ENCODE results near the gene CISH. TPM values are rescaled to one million over a fixed set of nuclear protein-coding genes. Genes with fewer than 3 reads are reported as not detected.

CISH gene
- polyA plus RNA-seq, 1 donor = 12.0 TPM

- no peak for DNase-seq (ENCODE audit: low read depth)
These were observed 25.4 kb upstream of the CISH start for GRCh38 chr3:50637011-50637410.

DNA sequence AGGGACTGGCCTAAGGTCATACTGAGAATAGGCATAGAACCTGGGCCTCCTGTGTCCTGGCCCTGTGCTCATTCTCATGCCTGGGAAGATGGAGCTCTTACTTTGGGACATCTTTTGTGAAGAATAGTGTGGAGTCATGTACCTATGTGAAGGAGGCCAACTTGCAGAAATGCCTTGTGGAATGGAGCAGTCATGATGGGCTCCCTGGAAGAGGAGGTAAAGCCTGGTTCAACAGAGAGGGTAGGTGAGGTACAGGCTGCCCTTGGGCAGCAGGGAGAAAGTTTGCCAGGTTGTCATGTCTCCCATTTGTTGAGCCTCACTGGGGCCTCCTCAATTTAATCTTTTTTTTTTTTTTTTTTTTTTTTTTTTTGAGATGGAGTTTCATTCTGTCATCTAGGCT, 23.5 kb upstream of the CISH start:
- DNase-seq (ENCODE audit: low read depth) = no peak

- DNase-seq (ENCODE audit: low read depth) = no peak
These were observed 21.7 kb upstream of the CISH start for GRCh38 chr3:50633230-50633790.

DNA sequence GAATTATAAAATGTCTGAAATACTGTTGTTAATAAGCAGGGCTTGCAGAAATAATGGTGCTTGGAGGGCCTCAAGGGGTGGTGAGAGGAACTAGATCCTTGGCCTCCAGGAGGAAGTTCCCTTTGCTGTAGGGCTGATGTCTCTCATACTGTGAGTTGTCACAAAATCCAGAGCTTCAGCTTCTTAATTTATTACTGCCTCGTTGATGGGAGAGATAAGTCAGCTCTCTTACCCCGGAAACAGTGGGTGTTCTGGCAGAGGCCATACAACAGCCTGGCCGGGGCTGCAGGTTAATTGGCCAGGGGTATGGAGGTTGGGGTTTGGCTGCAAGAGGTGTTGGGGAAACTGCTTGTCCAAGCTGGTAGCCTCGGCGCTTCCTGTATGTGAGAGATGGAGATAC, 20.9 kb upstream of the CISH start:
- no peak for DNase-seq (ENCODE audit: low read depth)

DNA sequence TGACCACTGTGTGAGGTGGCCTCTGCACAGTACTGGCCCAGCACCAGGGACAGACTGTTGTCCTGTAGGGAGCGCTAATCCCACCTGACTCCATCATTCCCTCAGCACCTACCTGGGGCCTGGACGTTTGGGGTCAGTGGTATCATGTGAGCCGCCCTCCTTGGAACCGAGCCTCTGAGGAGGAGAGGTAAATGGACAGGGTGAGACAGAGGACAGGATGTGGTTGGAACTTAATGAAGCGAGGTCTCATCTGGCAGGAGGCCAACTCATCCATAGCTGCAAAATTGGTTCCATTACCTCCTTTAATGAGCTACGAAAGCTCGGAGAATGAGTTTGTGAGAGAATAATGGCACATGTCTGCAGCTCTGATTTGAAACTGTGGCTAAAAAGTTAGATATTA, 19.3 kb upstream of the CISH start:
- DNase-seq (ENCODE audit: low read depth) = no peak

GRCh38 chr3:50630394-50630793, 18.8 kb upstream of the CISH start:
- no peak for DNase-seq (ENCODE audit: low read depth)

DNA sequence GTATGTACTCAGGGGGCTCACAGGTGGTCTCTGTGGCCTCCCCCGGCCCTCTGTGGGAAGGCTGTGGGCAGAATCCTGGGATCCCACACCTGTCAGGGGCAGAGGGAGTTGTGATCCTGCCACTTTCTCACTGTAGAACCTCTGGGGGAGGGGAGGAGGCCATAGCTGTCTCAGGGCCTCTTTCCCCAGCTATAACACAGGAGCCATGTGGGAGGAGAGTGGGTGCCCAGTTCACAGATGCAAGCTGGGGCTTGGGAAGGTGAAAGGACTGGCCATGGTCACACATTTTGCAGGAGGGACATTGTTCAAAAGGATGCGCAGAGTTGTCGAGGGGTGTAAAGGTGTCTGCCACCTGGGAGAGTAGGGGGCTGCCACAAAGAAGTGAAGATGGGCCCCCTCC, 17.0 kb upstream of the CISH start:
- no peak for DNase-seq (ENCODE audit: low read depth)

- DNase-seq (ENCODE audit: low read depth) = no peak
These were observed 16.0 kb upstream of the CISH start for GRCh38 chr3:50627407-50628051.

GRCh38 chr3:50626401-50626800, 14.8 kb upstream of the CISH start:
- no peak for DNase-seq (ENCODE audit: low read depth)

DNA sequence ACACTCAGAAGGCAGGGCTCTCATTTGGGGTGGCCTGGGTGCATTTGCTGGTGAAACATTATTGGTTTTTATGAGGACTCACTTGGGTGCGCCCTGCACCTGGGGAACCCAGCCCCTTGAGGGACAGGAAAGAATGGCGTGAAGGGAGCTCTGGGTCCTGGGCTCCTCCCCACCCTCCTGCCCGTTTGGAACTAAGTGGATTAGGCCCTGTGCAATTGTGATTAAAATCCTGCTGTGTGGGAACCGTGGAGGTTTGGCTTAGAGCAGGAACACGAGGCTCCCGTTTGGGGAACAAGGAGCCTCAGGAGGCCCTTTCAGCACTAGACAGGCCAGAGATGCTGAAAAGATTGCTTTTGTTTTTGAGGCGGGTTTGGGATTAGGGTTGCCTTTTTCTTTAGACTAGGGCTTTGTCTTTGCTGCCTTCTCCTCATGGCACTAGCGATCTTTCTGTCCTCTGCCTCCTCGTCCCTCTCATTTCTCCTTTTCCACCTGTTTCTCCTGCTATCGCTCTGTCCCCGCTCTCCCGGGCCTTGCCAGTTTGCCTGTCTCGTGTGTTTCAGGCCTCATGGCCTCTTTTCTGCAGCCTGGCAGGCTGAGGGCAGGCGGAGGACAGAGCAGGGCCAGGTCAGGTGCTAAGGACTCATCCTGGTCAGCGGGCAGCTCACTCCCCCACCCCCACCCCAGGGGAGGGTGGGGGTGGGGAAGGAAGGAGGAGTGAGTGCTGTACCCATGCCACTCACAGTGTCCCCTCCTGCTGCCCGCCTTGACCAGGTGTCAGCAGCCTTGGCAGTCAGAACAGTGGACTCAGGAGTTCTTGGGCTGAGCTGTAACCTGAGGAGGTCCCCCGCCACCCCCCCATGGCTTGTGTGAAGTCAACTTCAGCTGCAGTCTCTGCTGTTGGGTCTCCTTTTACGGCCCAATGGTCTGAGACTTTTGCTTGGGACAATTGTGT, 13.9 kb upstream of the CISH start:
- DNase-seq (ENCODE audit: low read depth) = no peak

DNA sequence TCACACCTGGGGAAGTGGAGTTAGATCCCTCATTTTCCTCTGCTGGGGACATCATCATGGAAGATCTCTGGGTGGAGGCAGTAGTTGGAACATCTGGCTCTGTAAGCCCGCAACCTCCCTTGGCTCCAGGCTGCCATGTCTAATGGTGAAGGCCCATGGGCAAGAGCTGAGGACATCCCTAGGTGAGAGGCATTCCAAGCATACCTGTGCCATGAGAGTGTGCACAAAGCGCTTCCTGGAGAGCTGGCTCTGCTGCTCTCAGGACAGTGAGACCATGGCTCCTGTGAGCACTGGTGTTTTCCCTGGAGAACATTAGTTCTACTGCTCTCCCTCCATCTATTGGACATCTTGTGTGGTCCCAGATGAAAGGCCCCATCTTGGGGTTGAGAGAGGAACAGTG, 13.1 kb upstream of the CISH start:
- DNase-seq (ENCODE audit: low read depth) = no peak

DNA sequence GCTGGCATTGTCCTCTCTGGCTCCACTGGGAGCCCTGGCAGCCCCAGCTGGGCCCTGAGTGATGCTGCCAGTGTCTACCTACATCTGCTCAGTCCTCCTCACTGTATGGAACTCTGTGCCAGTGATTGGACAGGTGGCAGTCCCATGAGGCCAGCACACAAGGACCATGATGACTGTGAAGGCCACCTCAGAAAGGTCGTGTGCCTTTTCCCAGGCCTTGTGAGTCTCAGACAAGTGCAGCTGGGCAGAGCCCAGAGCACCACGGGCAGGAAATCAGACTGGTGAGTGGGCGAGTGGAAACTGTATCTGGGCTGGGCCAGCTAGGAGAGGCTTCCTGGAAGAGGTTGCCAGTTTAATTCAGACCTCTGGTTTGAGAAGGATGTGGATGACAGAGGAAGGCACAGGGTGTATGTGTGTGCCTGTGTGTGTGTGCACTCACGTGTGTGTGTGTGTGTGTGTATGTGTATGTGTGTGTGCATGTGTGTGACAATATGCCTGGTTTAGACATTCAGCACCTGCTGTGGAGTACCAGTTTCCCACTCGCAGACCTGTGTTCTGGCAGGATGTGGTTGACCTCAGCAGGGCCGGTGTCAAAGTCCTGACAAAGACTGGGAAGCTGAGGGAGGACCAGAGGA, 12.4 kb upstream of the CISH start:
- no peak for DNase-seq (ENCODE audit: low read depth)

DNA sequence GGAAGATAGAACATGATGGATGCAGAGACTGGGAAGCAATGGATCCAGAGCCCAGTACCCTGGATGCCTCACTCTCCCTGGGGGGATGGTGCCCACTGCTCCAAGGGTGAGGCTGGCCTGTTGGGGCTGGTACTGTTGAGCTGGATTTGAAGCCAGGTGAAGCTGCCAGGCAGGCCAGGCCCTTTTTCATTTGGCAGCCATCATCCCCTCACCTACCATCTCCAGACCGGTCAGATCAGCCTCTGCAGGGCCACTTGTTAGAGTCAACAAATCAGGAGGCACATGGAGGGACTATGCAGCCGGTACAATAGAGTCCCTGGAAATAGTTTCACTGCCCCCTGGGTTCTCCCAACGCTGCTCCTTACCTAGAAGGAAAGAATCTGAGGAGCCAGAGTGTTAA, 11.3 kb upstream of the CISH start:
- DNase-seq (ENCODE audit: low read depth) = no peak

GRCh38 chr3:50620820-50621219, 9.2 kb upstream of the CISH start:
- DNase-seq (ENCODE audit: low read depth) = no peak

DNA sequence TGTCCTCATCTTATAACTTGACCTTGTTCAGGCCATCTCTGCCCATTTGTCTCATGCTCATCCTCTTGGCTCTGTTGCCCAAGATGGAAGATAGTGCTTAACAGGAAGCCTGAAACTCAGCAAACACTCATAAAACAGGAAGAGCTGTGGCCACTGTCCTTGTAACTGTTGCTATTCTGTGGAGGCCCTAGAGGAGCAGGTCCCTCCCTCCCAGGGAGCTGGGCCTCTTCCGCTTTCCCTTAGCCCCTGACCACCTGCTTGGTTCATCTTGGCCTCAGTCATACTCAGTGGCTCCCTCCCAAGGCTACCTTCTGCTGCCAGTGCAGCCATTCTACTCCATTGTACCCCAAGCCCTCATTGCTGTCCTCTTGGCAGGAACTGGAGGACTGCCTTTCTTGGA, 8.8 kb upstream of the CISH start:
- no peak for DNase-seq (ENCODE audit: low read depth)

DNA sequence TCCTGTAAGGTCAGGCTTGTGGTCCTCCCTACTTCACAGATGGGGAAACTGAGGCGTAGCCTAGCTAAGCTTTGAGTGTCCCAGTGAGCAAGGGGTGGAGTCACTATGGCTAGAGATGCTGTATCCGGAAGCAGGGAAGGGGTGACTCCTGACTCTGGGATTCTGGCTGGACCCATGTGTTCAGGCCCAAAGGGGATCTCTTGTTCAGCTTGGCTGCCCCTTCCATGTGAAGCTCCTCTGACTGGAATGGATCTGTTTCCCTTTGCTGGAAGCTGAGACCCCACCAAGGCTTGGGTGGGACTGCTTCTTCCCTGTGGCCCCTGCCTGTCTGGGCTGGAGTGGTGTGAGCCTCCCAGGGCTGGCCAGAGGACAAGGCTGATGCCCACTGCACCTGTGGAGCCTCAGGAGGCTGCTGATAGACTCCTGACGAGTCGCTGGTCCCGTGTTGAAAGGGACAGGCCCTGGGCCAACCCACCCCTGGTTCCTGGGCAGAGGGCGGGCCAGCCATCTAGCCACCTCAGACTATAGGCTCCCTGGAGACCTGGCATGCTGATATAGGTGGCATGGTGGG, 6.4 kb upstream of the CISH start:
- no peak for DNase-seq (ENCODE audit: low read depth)

- no peak for DNase-seq (ENCODE audit: low read depth)
These were observed 5.7 kb upstream of the CISH start, which contains the start of gene MAPKAPK3 for GRCh38 chr3:50617096-50617791. MAPKAPK3 (plus strand) TSS chr3:50617151; CDS start chr3:50617566, 415 bp downstream.

GRCh38 chr3:50616770-50617095, 5.2 kb upstream of the CISH start:
- no peak for DNase-seq (ENCODE audit: low read depth)

- DNase-seq (ENCODE audit: low read depth) = no peak
These were observed 4.6 kb upstream of the CISH start for GRCh38 chr3:50616003-50616769.

GRCh38 chr3:50615190-50615589, 3.6 kb upstream of the CISH start:
- no peak for DNase-seq (ENCODE audit: low read depth)

All from forelimb muscle (tissue), 1 donor.